Measurements from ENCODE around the gene UBIAD1.

DNA sequence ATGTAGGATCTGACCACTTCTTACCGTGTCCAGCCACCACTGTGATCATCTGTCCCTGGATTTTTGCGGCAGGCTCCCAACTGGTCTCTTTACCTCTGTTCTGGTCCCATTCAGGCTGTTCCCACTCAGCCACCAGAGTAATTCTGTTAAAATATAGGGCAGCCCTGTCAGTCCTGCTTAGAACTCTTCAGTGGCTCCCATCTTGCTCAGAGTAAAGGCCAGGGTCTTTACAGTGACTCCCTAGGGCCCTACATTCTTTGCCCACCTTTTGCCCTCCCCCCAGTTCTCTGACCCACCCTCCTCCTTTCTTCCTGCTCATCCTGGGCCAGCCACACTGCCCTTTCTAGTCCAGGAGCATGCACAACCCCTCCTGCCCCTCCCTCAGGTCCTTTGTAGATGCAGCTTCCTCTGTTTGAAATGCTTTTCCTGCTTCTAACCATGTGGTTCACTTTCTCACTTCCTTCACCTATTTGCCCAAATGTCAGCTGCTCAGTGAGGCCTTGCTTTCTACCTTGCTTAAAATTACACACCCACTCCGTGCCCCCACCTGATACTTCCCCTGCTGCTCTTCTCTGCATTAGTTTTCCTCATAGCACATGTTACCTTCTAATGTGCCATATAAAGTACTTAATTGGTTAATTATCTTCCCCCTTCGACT lies 7.8 kb downstream of the UBIAD1 start:
- no peak for TF ChIP-seq CTCF (IDR thresholded peaks at IDR 0.05)
- no peak for TF ChIP-seq POLR2A (IDR thresholded peaks at IDR 0.05)
